Right cardiac atrium (tissue), 5 donors: ENCODE results near the gene TBC1D2B. TPM values are rescaled to one million over a fixed set of nuclear protein-coding genes. Genes with fewer than 3 reads are reported as not detected.

Source experiments
- ATAC-seq, 2 donors: fragments of 200-7000 bp; cut with Tn5 transposase; one replicate each; pipeline versions ENCODE4 v1.8.0 to v1.9.1; 2020; ENCODE audit warnings: moderate library complexity in 2 of 2, mild to moderate bottlenecking in 1 of 2
- DNase-seq, 3 donors: peaks; one replicate each; pipeline ENCODE4 v3.0.0-alpha.2; 2020
- H3K27ac ChIP-seq: one replicate; pipeline ENCODE4 v1.5.1; 2013; ENCODE audit warnings: mild to moderate bottlenecking, low read length, control low read depth, moderate library complexity
- H3K27me3 ChIP-seq: one replicate; pipeline ENCODE4 v1.6.1; 2013; ENCODE audit not compliant: control insufficient read depth, insufficient read depth
- H3K4me1 ChIP-seq: one replicate; pipeline ENCODE4 v1.6.1; 2013; ENCODE audit warnings: low read length; ENCODE audit not compliant: control insufficient read depth, insufficient read depth
- H3K4me3 ChIP-seq: one replicate; pipeline ENCODE4 v1.5.1; 2013; ENCODE audit warnings: low read length, control low read depth
- H3K9me3 ChIP-seq: one replicate; pipeline ENCODE4 v1.6.1; 2013; ENCODE audit warnings: low read length; ENCODE audit not compliant: control insufficient read depth
- WGBS: extraction: QIAGEN DNeasy Blood & Tissue Kit; methylation state at CpG from one replicate; pipeline ENCODE4 v1.1.7; 2013; 5-methylcytosine and 5-hydroxymethylcytosine counted together
- intact Hi-C, 4 donors: fragments of 100-400 bp; cut with DNase I; formaldehyde crosslinking; loops; one replicate each; pipeline versions ENCODE4 v1.11.0 to v1.14.0; 2022 to 2023
- polyA plus RNA-seq: library from polyadenylated mRNA; stranded (reverse); fragments of 200-250 nt; gene quantifications from one replicate; pipeline ENCODE4 v1.2.3, GENCODE V29; 2013
- total RNA-seq, 4 donors: library from RNA; stranded (reverse); fragmentation: NEBNext Ultra II Directional; extraction: Animal tissue kit (Norgen Biotek cat#: 25700); gene quantifications; one replicate each; pipeline ENCODE4 v1.2.1, GENCODE V29; 2021
- donor health status: healthy with polysubstance abuse.
- donor health status: DM: no; HTN: yes; CAD: no.
- donor health status: DM: no; HTN: no; CAD: no.
- donor health status: DM: no; HTN: yes; CAD: no; lungs with severe emphysema.
- donor health status: DM: yes; HTN: yes; CAD: no.

TBC1D2B gene
- total and polyA plus RNA-seq, 5 donors = 8.2 to 19.8 (median 15.0) TPM

DNA sequence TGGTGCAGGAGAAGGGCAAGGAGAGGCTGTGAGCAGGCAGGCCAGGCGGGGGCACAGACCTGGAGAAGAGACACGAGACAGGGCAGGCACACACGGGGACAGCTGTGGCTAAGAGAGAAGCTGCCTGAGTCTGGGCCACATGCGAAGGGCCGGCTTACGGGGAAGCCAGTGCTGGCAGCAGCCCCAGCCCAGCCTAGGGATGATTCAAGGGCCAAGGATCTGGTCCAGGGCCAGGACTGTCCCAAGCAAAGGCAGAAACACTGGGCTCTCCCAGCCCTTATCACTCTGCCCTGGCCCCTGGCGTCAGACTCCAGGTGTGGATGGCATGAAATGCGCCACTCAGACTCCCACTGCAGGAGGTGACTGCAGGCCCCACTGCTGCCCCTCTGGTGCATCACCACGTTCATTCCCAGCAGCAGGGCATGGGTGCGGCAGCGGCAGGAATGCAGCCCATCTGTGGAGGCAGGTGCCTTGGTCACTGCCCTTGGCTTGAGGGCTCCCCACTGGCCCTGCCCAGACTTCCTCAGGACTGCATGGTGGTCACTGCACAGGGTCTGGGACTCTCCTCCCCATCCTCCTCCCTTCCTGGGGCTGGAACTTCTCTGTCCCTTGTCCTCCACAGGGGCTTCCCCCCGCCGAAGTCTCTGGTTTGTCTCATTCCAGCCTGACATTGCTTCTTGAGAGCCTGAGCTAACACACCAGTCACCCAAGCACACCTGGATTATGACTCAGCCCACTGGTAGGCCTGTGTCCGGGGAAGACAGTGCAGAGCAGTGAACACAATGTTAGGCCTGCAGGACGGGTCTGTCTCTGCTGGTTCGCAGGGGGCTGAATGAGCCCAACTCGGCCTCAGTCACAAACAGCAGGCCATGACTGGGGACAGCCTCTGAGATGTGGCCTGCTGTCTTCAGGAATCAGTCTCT is 69.3 kb downstream of the TBC1D2B start:
- WGBS = 68% methylated on average over 17 of the region's 17 CpGs
- Histone ChIP-seq H3K27ac (peak overlapping the region; percentile 40), H3K9me3 (no peaks in the 10 kb centered on the region), H3K4me1 (peaks cover 14% of the 10 kb centered on the region), H3K27me3 (no peaks in the 10 kb centered on the region), H3K4me3 (no peak overlapping the region)
- intact Hi-C loops = loop anchor here in 1 of 4 donors (10.0 kb wide), 1 partner anchor 97 kb away; no protein-coding TSS in a partner anchor
- DNase-seq (peak; percentile 86 to 93 (median 90)), ATAC-seq (peak; percentile 68 to 71)

DNA sequence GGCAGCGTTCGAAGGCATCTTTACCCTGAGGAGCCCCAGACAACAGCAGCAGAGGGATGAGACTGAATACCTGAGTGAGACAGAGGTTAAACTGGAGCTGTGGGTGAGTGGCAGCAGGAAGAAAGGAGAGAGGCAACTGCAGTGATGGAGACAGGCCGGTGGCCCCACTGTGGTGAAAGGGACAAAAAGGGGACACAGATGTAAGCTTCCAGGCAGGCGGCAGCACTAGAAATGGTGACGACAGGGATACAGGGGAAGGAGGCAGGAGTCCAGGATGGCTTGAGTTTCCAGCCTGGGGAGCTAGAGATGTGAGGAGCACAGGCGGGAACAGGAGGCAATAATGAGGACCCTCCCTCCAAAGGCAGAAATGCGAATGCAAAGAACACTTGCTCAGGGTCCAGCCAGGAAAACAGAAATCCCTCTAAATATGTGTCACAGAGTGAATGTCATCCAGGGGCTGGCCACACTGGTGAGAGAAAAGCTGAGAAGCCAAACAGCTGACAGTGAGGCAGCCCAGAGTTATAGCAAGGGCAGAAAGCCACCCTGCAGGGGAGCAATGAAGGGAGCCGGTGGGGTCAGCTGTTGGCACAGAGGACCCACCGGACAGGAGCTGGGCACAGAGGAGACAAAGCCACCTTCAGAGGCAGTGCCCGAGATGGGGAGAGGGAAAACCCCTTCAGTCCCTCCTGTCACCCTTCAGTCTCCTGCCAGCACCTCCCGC is 70.1 kb downstream of the TBC1D2B start:
- Histone ChIP-seq H3K4me1 (peaks cover 14% of the 10 kb centered on the region), H3K4me3 (no peak overlapping the region), H3K27ac (peak overlapping the region; percentile 40), H3K27me3 (no peaks in the 10 kb centered on the region), H3K9me3 (no peaks in the 10 kb centered on the region)
- 65% methylated on average over 11 of the region's 11 CpGs for WGBS
- intact Hi-C loops = loop anchor here in 1 of 4 donors (10.0 kb wide), 1 partner anchor 97 kb away; no protein-coding TSS in a partner anchor
- peak in 1 of 2 donors; percentile 5 for ATAC-seq
- DNase-seq = peak in 1 of 3 donors; percentile 52

DNA sequence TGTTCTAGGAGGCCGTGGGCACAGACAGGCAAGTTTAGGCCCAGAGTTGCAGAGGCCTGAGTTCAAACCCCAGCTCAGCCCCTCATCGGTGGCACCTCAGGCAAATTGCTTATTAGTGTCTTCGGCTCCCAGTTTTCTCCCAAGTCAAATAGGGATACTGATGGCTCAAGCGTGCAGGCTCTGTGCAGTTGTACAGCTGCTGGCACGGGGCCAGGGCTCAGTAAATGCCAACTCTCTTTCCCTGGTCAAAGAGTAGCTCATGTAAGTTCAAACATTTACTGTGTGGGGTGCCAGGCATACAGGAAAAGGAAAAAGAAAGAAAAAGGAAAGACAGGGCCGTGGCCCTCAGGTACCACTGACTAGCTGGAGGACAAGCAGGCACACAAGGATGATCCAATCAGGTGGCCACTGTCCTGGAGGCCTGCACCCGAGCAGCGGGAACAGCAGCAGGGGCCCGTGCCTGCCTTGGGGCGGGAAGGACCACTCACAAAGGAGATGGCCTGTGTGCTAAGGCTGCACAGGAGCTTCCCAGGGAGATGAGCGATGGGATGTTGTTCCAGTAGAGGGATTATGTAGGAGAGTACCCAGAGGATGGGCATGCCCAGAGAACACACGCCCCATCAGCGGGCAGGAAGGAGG is 70.8 kb downstream of the TBC1D2B start:
- H3K27ac ChIP-seq = no peak overlapping the region
- H3K4me3 ChIP-seq = no peak overlapping the region
- DNase-seq (peak; percentile 56 to 86 (median 81)), ATAC-seq (no peak)
- intact Hi-C loops = loop anchor here in 1 of 4 donors (10.0 kb wide), 1 partner anchor 98 kb away; no protein-coding TSS in a partner anchor
- 82% methylated on average over 13 of the region's 13 CpGs for WGBS
- H3K9me3 ChIP-seq = no peaks in the 10 kb centered on the region
- H3K4me1 ChIP-seq = peaks cover 14% of the 10 kb centered on the region
- no peaks in the 10 kb centered on the region for H3K27me3 ChIP-seq

DNA sequence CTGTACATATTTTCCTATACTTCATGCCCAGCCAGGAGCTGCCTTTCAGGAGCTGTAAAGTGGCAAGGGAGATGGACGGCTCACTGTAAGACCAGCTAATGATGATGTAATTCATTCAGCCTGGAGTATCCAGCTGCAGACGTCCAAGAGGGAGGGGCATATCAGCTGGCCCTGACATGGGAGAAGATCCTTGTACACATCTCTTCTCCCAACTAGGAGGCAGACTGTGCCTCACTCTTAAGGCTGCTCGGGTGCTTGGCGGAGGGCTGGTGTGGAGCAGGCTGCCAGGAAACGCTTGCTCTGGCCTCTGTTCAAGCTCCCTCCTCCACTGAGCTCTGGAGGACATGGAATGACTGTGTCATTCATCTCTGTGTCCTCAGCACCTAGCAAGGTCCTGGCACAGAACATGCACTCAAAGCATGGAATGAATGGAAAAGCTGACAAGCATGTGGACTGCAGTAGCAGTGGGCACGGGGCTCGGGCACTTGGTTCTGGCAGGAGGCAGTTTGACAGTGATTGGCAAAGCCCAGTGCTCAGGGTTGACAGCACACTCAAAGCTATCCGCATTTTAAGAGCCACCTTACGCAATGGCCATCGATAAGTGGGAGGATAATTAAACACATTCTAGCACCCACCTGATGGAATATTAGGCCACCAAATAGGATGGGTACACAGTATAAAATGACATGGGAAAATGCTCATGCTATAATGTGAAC is 72.4 kb downstream of the TBC1D2B start:
- Histone ChIP-seq H3K4me3 (no peak overlapping the region), H3K27ac (peak overlapping the region; percentile 45), H3K27me3 (no peaks in the 10 kb centered on the region), H3K9me3 (no peaks in the 10 kb centered on the region), H3K4me1 (peaks cover 14% of the 10 kb centered on the region)
- WGBS = 23% methylated on average over 10 of the region's 10 CpGs
- ATAC-seq (peak; percentile 89 to 90), DNase-seq (peak; percentile 85 to 92 (median 91))
- intact Hi-C loops = loop anchor here in 1 of 4 donors (10.0 kb wide), 1 partner anchor 100 kb away; no protein-coding TSS in a partner anchor

DNA sequence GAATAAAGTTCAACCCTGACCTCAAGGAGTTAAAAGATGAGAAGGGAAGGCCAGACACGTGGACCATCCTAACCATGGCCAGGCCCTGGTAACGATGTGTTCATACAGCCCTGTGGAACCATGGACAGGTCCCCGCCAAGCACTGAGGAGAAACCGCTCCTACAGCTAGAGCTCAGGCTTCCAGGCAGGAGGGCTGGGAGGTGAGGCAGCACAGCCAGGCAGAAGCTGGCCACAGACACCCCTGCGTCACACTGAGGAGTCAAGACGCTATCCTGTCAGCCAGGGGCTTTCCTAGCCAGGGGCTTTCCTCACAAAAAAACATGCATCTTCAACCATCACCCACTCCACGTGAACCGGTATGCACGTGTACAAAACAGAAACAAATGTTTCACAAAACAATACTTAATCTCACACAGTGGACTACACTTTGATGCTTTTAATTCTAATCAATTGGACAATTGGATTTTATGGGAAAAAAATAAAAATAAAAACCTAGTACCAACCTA is 73.2 kb downstream of the TBC1D2B start:
- H3K4me3 ChIP-seq = no peak overlapping the region
- H3K9me3 ChIP-seq = no peaks in the 10 kb centered on the region
- no peak for DNase-seq
- intact Hi-C loops = loop anchor here in 1 of 4 donors (10.0 kb wide), 1 partner anchor 101 kb away; no protein-coding TSS in a partner anchor
- ATAC-seq = no peak
- H3K27me3 ChIP-seq = no peaks in the 10 kb centered on the region
- no peak overlapping the region for H3K27ac ChIP-seq
- 54% methylated on average over 9 of the region's 9 CpGs for WGBS
- peaks cover 14% of the 10 kb centered on the region for H3K4me1 ChIP-seq

DNA sequence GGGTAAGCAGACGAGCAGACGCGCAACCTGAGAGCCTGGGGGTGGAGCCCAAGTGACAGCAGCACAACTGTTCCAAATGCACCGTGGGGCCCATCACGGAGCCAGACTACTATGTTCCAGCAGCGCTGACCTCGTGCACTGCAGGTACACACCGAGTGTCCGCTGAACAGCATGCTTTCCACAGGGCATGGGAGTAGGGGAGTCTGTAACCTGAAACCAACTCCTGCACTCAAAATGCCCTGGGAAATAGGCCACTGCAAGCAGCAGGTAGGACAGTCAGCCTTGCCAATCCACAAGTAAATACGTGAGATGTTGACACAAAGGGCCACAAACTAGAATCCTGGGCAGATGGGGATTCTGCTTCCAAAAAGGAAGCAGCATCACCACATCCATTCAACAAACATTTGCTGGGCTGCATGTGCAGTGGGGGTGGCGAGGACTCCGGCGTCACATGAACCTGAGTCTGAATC is 73.9 kb downstream of the TBC1D2B start:
- H3K27me3 ChIP-seq = no peaks in the 10 kb centered on the region
- H3K9me3 ChIP-seq = no peaks in the 10 kb centered on the region
- no peak for ATAC-seq
- no peak for DNase-seq
- no peak overlapping the region for H3K27ac ChIP-seq
- intact Hi-C loops = loop anchor here in 1 of 4 donors (10.0 kb wide), 1 partner anchor 101 kb away; no protein-coding TSS in a partner anchor
- H3K4me3 ChIP-seq = no peak overlapping the region
- WGBS = 87% methylated on average over 13 of the region's 13 CpGs
- H3K4me1 ChIP-seq = peaks cover 14% of the 10 kb centered on the region

DNA sequence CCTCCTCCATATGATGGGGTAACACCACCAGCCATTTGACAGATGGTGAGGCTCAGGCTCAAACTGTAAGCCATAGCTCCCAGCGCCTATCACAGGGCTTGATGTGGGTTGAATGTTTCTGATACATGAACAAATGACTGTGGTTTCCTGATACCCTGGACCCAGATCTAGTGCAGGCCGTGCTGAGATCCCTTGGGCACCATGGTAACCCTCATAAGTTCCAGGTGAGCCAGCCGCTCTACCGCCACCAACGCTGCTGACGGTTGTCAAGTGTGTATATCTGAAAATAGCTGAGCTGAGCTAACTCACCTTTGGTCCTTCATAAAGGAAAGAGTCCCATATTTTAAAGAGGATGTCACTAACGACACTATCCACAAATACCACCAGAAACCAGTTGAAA is 74.5 kb downstream of the TBC1D2B start:
- no peak overlapping the region for H3K27ac ChIP-seq
- peaks cover 12% of the 10 kb centered on the region for H3K4me1 ChIP-seq
- intact Hi-C loops = loop anchor here in 1 of 4 donors (10.0 kb wide), 1 partner anchor 102 kb away; no protein-coding TSS in a partner anchor
- H3K4me3 ChIP-seq = no peak overlapping the region
- H3K27me3 ChIP-seq = no peaks in the 10 kb centered on the region
- DNase-seq (no peak), ATAC-seq (no peak)
- WGBS = 97% methylated on average over 7 of the region's 7 CpGs
- H3K9me3 ChIP-seq = no peaks in the 10 kb centered on the region

DNA sequence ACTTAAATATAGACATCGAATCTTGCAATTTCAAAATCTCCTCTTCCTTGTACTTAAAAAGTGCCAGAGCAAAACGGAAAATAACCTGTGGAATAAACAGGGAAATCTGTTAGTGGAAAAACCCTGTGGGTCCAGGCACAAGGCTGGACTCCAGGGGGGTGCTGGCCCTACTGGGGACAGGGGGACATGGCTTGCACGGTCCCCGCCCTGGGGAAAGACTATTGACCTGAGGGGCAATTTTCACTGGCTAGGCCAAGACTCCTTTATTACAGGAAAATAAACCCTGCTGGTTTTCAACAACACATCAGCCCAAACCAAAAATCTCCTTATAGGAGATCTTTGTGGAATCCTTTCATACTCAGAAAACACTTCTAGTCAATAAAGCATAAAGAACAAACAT is 75.9 kb downstream of the TBC1D2B start:
- peaks cover 6% of the 10 kb centered on the region for H3K4me1 ChIP-seq
- whole genome bisulfite sequencing = 94% methylated on average over 4 of the region's 4 CpGs
- no peak for ATAC-seq
- H3K27ac ChIP-seq = no peak overlapping the region
- DNase-seq = no peak
- no peaks in the 10 kb centered on the region for H3K9me3 ChIP-seq
- H3K4me3 ChIP-seq = no peak overlapping the region
- intact Hi-C loops = loop anchor here in 1 of 4 donors (10.0 kb wide), 1 partner anchor 103 kb away; no protein-coding TSS in a partner anchor
- no peaks in the 10 kb centered on the region for H3K27me3 ChIP-seq

DNA sequence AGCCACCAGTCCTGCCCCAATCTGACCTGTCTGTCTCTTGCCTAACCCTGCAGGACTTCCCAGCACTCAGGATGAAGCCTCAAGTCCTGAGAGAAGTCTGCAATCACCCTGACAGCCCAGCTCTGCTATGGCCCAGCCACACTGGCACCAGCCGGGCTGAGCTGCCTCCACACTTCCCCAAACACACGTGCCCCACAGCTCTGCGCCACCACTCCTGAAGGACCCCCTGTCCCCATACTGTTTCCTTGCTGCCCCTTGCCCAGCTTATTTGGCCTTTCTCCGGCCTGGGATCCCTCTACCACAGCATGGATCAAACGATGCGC is 76.6 kb downstream of the TBC1D2B start:
- H3K4me1 ChIP-seq = peaks cover 3% of the 10 kb centered on the region
- ATAC-seq = no peak

More for the DNA sequence above, 76.6 kb downstream of the TBC1D2B start:
- no peak for DNase-seq
- H3K9me3 ChIP-seq = no peaks in the 10 kb centered on the region
- WGBS = 88% methylated on average over 6 of the region's 6 CpGs
- H3K27ac ChIP-seq = no peak overlapping the region
- no peaks in the 10 kb centered on the region for H3K27me3 ChIP-seq
- H3K4me3 ChIP-seq = no peak overlapping the region
- intact Hi-C loops = loop anchor here in 1 of 4 donors (10.0 kb wide), 1 partner anchor 104 kb away; no protein-coding TSS in a partner anchor
